Nasal cavity respiratory epithelium epithelial cell of viscerocranial mucosa (primary cell): ENCODE data around the gene TMED7. TPM values are rescaled to one million over a fixed set of nuclear protein-coding genes. Genes with fewer than 3 reads are reported as not detected.

Source experiments
- total RNA-seq: library from RNA; depleted of rRNA; stranded (reverse); fragments of >200 nt; gene quantifications from 2 replicates; pipeline ENCODE4 v1.2.3, GENCODE V29; 2014

TMED7 gene
- total RNA-seq, result 93.0 and 118 TPM in 2 replicates

GRCh38 chr5:115625579-115626444 lies at the start of gene TMED7:
TMED7 (minus strand) TSS chr5:115626036; CDS start chr5:115625792, 244 bp downstream.

DNA sequence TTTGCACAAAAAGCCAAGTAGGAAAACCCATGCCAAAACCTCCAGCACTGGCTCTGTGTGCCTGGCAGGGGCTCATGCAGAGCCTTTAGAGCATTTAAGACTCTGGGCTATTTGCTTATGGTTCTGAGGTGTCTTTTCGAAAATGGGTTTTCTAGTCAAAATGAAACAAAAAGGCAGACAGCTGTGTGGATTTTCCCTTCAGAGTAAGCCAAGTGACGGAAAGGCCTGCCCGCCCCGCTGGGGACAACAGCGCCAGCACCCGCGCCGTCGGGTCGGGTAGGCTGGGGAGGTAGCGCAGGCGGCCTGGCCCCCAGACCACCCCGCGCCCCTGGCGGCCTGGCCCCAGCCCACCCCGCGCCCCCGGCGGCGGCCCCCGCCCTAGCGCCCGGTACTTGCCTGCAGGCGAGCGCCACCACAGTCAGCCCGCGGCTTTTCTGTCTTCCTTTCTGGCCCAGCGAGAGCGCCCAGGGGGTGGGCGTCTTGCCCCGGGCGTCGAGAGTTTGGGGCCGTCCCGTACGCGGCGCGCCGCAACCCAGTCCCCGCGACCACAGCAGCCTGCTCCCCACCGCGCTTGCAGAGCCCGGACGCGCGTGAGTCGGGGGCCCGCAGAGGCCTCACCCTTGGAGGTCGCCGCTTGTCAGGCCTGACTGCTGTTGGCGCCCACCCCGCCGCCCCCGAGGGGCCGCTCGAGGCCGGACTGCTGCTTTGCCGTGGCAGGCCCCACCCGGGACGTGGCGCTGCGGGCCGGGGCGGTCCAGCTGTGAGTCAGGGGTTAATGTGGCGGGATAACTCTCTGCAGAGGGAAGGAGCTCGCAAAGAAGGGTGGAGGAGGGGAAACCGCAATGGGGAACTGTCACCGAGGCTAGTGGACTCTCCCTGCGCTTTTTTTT lies 23.9 kb downstream of the TMED7 start, which contains the start of gene TICAM2:
Gene TICAM2 (minus strand): TSS at position 779 of the 890 bp plus-strand sequence. CDS start 21,223 bp downstream, outside the sequence.

Other genes starting within 250 kb of the TMED7 start
- 19.8 and 24.2 TPM in 2 replicates for gene FEM1C, start 81.3 kb downstream of the TMED7 start, total RNA-seq
- under 0.01 and 0.50 TPM in 2 replicates for gene TICAM2, start 23.6 kb downstream of the TMED7 start, total RNA-seq
- gene CDO1, start 190.6 kb upstream of the TMED7 start, total RNA-seq, result not detected in 2 replicates
- 51.3 and 53.9 TPM in 2 replicates for gene ATG12, start 215.5 kb upstream of the TMED7 start, total RNA-seq
- gene AP3S1, start 215.9 kb upstream of the TMED7 start, total RNA-seq, result 87.3 and 149 TPM in 2 replicates